Lung (tissue), 12 donors: ENCODE measurements around the gene KCNMA1. TPM values are rescaled to one million over a fixed set of nuclear protein-coding genes. Genes with fewer than 3 reads are reported as not detected.

ENCODE experiments used
- ATAC-seq: fragments of 200-7000 bp; cut with Tn5 transposase; one replicate; pipeline ENCODE4 v1.9.1; 2020; ENCODE audit warnings: moderate number of reproducible peaks; ENCODE audit not compliant: insufficient read depth, low FRiP score
- DNase-seq, 3 donors: peaks; one replicate each; pipeline ENCODE4 v3.0.0-alpha.2; 2013 to 2017
- H3K27ac ChIP-seq, 2 donors: one replicate each; pipeline ENCODE4 v1.5.1; 2013; ENCODE audit warnings: mild to moderate bottlenecking in 2 of 2, moderate library complexity in 2 of 2, control low read depth in 1 of 2, inconsistent platforms in 1 of 2, low read depth in 1 of 2, low read length in 1 of 2
- H3K27me3 ChIP-seq, 3 donors: one replicate each; pipeline ENCODE4 v1.5.1; 2013; ENCODE audit warnings: low read length in 2 of 3; ENCODE audit not compliant: control insufficient read depth in 3 of 3, insufficient read depth in 3 of 3
- H3K36me3 ChIP-seq, 4 donors: one replicate each; pipeline ENCODE4 v1.5.1; 2013; ENCODE audit warnings: low read length in 4 of 4, mild to moderate bottlenecking in 1 of 4, moderate library complexity in 1 of 4; ENCODE audit not compliant: control insufficient read depth in 4 of 4, insufficient read depth in 4 of 4
- H3K4me1 ChIP-seq, 5 donors: one replicate each; pipeline ENCODE4 v1.5.1; 2013; ENCODE audit warnings: low read length in 5 of 5, mild to moderate bottlenecking in 2 of 5, moderate library complexity in 1 of 5; ENCODE audit not compliant: control insufficient read depth in 5 of 5, insufficient read depth in 5 of 5
- H3K4me3 ChIP-seq: one replicate; pipeline ENCODE4 v1.5.1; 2013; ENCODE audit warnings: mild to moderate bottlenecking, control low read depth, moderate library complexity
- H3K9ac ChIP-seq, 2 donors: one replicate each; pipeline ENCODE4 v1.5.1; 2013; ENCODE audit warnings: low read length in 2 of 2, control low read depth in 1 of 2; ENCODE audit not compliant: insufficient read depth in 1 of 2
- H3K9me3 ChIP-seq, 4 donors: one replicate each; pipeline ENCODE4 v1.5.1; 2013; ENCODE audit warnings: low read length in 3 of 4, mild to moderate bottlenecking in 1 of 4, moderate library complexity in 1 of 4; ENCODE audit not compliant: control insufficient read depth in 4 of 4, insufficient read depth in 3 of 4
- WGBS, 2 donors: extraction: QIAGEN DNeasy Blood & Tissue Kit; methylation state at CpG; one replicate each; pipeline ENCODE4 v1.1.7; 2013; 5-methylcytosine and 5-hydroxymethylcytosine counted together
- polyA plus RNA-seq, 2 donors: library from polyadenylated mRNA; stranded (reverse); fragments of 200-250 nt; gene quantifications; one replicate each; pipeline ENCODE4 v1.2.1, GENCODE V29; 2013
- total RNA-seq, 2 donors: library from RNA; depleted of rRNA in 1 of 2; stranded (reverse); fragments of >200 nt in 1 of 2; gene quantifications; one replicate each; pipeline ENCODE4 v1.2.1, GENCODE V29; 2014 to 2021
- TF ChIP-seq, protein P1 (sequence below): IDR thresholded peaks from 2 replicates; pipeline ENCODE4 v1.5.1; 2012; ENCODE audit warnings: mild to moderate bottlenecking; ENCODE audit errors: control extremely low read depth, extremely low read depth
- donor health status: control.
- donor health status: control.
- donor health status: Bipolar disorder and iron deficiency.
- donor health status: healthy.
- donor health status: DM: yes; HTN: yes; CAD: no.

KCNMA1 gene
- total and polyA plus RNA-seq, 4 donors, result 3.8 to 13.0 (median 5.5) TPM

DNA sequence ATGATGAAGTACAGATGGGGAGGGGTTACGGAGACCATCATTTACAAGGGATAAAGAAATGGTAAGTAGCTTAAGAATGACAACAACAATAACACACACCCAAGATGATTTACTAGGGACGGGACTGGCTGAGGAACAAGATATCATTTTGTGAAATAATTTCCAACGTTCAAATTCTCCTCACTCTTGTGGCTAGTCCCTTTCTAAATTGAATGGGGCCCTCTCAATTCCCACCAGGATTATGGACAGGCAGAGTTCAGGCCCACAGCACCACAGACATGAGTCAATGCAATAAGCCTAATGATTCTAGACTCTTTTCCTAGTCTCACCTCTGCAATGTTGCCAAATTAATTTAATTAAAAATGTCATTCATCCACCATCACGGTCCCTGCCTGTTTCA, 448.1 kb downstream of the KCNMA1 start:
- no peaks in the 10 kb centered on the region for H3K36me3 ChIP-seq
- no peaks in the 10 kb centered on the region for H3K9me3 ChIP-seq
- WGBS, 2 donors, result 91 to 92% methylated on average over 4 of the region's 4 CpGs
- DNase-seq (no peak), ATAC-seq (no peak)
- no peak overlapping the region for H3K9ac ChIP-seq
- H3K27ac ChIP-seq, result no peak overlapping the region
- no peaks in the 10 kb centered on the region for H3K27me3 ChIP-seq
- TF ChIP-seq, protein P1, sequence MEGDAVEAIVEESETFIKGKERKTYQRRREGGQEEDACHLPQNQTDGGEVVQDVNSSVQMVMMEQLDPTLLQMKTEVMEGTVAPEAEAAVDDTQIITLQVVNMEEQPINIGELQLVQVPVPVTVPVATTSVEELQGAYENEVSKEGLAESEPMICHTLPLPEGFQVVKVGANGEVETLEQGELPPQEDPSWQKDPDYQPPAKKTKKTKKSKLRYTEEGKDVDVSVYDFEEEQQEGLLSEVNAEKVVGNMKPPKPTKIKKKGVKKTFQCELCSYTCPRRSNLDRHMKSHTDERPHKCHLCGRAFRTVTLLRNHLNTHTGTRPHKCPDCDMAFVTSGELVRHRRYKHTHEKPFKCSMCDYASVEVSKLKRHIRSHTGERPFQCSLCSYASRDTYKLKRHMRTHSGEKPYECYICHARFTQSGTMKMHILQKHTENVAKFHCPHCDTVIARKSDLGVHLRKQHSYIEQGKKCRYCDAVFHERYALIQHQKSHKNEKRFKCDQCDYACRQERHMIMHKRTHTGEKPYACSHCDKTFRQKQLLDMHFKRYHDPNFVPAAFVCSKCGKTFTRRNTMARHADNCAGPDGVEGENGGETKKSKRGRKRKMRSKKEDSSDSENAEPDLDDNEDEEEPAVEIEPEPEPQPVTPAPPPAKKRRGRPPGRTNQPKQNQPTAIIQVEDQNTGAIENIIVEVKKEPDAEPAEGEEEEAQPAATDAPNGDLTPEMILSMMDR, result no peak
- H3K4me3 ChIP-seq, result no peak overlapping the region
- peaks cover 0 to 11% (median 0%) of the 10 kb centered on the region in 5 donors for H3K4me1 ChIP-seq

DNA sequence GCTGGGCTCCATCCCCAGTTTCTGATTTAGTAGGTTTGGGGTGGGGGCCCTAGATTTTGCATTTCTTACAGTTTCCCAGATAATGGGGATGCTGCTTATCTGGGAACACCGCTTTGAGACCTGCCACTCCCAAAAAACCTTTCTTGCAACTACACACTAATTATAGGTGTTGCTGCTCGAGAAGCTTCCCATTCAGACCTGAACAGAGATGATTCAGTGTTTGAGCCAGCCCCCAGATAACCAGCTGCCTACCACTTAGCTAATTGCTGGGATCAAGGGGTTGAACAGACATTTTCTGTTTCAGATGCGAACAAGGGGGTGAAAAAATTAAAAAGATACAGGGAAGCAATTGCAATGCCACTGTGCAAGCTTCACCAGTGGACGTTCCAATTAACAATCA, 448.5 kb downstream of the KCNMA1 start:
- Histone ChIP-seq H3K27me3 (no peaks in the 10 kb centered on the region), H3K4me3 (no peak overlapping the region), H3K36me3 (no peaks in the 10 kb centered on the region), H3K4me1 (peaks cover 0 to 11% (median 0%) of the 10 kb centered on the region in 5 donors), H3K27ac (no peak overlapping the region), H3K9ac (no peak overlapping the region), H3K9me3 (no peaks in the 10 kb centered on the region)
- TF ChIP-seq, protein P1, result no peak
- DNase-seq, result no peak
- 88 to 94% methylated on average over 4 of the region's 4 CpGs for WGBS, 2 donors
- no peak for ATAC-seq

DNA sequence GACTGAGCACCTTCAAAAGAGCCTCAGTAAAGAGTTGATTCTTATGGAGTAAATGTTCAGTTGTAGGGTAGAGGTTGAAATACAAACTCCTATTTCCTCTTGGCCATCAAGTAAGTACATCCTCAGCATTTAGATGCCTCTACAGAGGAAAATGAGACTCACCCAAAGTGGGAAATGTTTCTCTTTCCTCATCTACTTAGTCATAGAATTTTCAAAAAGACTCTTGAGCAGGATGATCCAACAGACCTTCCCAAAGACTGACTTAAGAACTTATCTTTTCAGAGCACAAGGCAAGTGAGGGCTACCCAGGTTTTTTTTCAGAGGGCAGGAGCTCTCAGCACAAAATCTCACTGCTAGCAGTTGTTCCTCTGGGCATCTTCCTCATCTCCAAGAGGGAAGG, 449.1 kb downstream of the KCNMA1 start:
- Histone ChIP-seq H3K27me3 (no peaks in the 10 kb centered on the region), H3K36me3 (no peaks in the 10 kb centered on the region), H3K27ac (no peak overlapping the region), H3K4me1 (peaks cover 0 to 11% (median 0%) of the 10 kb centered on the region in 5 donors), H3K9me3 (no peaks in the 10 kb centered on the region), H3K4me3 (no peak overlapping the region), H3K9ac (no peak overlapping the region)
- ATAC-seq (no peak), DNase-seq (no peak)
- TF ChIP-seq, protein P1, result no peak

DNA sequence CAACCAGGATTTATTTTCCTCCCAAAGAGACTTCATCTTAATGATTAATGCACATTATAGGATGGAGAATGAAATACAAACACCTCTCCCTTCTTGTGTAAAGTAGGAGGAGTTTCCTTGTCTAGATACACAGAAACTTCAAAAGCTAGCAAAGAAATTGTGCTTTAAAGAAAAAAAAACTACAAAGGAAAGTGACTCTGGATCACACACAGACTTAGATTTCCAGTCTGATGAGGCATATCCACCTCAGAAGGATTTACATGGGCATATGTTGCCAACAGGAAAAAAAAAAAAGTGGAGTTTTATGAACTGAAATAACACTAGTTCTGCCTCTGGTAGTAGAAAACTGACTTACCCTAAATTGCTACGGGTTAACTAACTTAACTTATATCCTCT, 449.6 kb downstream of the KCNMA1 start:
- peaks cover 0 to 11% (median 0%) of the 10 kb centered on the region in 5 donors for H3K4me1 ChIP-seq
- H3K4me3 ChIP-seq, result no peak overlapping the region
- no peak overlapping the region for H3K9ac ChIP-seq
- H3K27me3 ChIP-seq, result no peaks in the 10 kb centered on the region
- no peaks in the 10 kb centered on the region for H3K36me3 ChIP-seq
- no peaks in the 10 kb centered on the region for H3K9me3 ChIP-seq
- no peak overlapping the region for H3K27ac ChIP-seq
- ATAC-seq, result no peak
- no peak for DNase-seq
- WGBS, 2 donors, result 73 to 78% methylated on average over 1 of the region's 1 CpG
- TF ChIP-seq, protein P1, result no peak
